Stimulated activated CD4-positive, alpha-beta T cell treated with anti-CD3 and anti-CD28 coated beads, Interleukin-12 subunit alpha, Interleukin-12 subunit beta, amount 100 ng/mL, for 24 hours (primary cell): ENCODE measurements around the gene FGFRL1.

ENCODE experiments used
- DNase-seq, 2 experiments: peaks; one replicate each; pipeline ENCODE4 v3.0.0-alpha.2; 2020; ENCODE audit warnings: low read depth in 2 of 2

FGFRL1 gene

GRCh38 chr4:1006856-1007255, 4.6 kb upstream of the FGFRL1 start:
- DNase-seq: no peak

DNA sequence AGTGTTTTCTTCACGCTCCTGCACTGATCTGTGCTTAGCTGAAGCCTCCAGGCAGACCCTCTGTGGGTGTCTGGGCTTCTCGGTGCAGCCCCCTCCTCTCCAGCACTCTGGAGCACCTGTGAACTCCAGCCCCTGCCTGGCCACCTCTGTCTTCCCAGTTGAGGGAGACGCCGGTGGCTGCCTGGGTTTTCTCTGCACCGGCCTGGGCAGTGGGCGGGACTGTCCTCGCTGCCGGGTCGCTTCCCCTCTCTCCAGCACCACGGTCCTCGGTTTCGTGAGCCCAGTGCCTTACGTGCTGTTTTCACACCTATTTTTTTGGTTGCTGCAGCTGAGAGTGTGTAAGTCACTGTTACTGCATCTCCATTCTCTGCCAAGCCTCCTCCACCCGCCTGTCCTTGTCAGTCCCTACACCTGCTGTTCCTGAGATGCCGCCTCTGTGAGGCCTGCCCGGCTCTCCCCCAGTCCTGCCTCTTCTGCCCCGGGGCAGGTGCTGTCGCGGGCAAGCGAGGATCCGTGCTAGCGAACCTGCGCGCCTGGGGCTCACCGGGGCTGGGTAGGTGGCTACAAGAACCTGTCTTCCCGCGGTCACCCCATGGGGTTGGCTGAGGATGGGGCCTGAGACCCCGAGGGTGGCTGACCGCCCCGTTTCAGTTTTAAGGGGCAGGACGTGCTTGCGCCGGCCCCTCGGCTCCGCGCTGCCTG, 2.4 kb upstream of the FGFRL1 start:
- DNase-seq: no peak

- DNase-seq: peak; percentile 47 to 50
Measured at GRCh38 chr4:1009542-1010394, 1.7 kb upstream of the FGFRL1 start.

GRCh38 chr4:1010395-1011021, 918 bp upstream of the FGFRL1 start:
- DNase-seq: peak; percentile 33 to 60

DNA sequence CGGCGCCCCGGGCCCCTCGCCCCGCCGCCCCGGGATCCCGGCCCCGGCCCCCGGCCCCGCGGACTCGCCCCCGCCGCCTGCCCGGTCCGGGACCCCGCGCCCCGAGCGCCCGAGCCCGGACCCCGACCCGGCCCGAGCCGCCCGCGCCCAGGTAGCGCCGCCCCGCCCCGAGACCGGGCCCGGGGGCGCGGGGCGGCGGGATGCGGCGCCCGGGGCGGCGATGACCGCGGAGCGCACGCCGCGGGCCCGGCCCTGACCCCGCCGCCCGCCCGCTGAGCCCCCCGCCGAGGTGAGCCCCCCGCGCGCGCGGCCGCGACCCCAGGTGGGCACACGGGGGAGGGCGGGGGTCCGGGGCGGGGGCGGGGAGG, 224 bp downstream of the FGFRL1 start:
- no peak for DNase-seq

DNA sequence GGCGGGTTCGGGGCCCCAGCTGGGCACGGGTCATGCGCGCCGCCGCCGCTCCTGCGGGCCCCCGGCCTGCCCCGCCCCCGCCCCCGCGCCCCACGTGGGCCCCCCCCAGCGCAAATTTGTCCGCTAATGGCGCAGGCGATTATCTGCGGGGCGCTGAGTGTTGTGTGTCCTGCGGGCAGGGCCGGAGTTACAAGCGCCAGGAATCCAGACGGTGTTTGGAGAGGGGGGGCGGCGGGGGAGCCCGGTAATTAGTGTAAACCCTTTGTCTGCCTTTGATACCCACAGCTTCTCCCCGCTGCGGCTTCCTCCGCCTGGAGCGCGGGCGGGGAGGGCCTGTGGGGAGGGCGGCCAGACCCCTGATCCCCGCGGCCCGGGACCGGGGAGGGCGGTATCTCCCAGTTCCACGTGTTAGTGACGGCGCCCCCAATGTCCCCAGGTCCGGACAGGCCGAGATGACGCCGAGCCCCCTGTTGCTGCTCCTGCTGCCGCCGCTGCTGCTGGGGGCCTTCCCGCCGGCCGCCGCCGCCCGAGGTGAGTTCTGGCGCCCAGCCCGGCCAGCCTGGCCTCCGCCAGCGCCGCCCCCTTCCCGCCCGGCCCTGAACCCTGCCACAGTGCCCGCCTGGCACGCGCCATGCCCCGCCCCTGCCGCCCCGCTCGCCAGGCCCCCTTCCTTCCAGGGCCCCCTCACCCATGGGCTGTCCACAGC, 761 bp downstream of the FGFRL1 start:
- no peak for DNase-seq

GRCh38 chr4:1013225-1014073, 2.0 kb downstream of the FGFRL1 start:
- no peak for DNase-seq

DNA sequence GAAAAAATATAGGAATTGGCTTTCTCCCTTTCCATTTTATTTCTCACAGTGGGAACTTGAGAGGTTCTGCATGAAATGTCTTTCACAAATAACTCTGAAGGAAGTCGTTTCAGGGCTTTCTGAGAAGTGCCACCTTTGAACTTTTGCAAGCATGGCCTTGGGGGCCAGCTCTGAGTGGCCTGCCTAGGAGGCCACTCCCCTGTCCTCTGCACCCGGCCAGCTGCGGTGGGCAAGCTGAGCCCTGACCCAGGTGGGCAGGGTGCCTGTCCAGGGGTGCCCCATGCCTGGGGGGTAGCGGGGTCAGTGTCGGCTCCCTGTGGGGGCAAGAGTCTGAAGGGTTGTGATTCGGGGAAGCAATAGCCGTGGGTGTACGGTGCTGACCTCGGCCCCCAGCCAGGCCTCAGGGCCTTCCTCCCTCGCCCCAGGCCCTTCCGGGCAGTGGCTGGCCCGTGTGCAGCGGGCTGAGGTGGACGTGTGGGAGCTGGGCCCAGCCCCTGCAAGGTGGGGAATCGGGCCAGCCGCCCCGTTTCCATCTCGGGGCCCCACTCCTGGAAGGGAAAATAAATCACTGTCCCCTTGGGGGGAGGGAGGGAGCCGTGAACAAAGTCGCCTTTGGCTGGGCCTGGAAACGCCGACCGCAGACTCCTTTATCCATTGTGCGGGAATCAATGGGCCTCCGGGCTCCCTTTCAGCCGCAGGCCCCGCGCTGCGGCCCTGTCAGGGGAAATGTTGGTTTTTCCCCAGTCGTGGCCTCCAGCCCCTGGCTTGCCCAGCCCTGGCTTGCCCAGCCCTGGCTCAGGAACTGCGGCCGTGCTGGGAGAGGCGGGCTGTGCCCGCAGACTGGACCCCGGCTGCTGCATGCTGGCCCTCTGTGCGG, 3.1 kb downstream of the FGFRL1 start:
- no peak for DNase-seq

DNA sequence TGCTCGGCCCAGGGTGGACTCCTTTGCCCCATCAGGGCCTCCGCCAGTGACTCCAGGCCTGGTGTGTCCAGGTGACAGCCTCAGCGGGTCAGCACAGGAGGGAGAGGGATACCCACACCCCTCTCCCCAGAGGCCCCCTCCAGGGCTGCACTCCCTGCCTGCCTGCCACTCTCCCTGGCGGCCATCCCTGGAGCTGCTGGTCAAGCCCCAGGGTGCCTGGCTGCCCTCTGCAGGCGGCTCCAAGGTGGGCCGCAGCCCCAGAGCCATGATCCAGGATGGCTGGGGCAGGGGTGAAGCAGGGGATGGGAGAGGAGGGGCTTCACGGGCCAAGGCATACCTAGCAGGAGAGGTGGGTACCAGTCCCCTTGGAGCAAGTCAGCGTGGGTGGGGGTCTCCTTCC, 3.8 kb downstream of the FGFRL1 start:
- DNase-seq: no peak

DNA sequence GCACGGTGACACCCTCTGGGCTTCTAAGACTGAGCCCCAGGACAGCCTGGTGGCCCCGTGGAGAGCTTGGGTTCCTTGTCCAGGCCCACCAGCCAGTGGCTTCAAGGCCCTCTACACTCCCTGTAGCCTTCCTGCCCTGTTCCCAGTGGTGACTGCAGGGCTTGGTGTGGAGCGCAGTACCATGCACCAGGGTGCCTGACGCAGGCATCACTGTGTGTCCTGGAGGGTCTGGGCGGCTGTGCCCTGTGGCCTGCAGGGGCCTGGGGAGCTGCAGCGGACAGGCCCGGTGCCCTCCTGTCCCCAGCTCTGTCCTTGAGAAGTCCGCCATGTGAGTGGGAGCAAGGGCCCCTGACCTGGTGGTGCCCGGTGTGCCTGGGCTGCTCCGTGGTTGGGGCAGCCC, 4.3 kb downstream of the FGFRL1 start:
- no peak for DNase-seq

DNA sequence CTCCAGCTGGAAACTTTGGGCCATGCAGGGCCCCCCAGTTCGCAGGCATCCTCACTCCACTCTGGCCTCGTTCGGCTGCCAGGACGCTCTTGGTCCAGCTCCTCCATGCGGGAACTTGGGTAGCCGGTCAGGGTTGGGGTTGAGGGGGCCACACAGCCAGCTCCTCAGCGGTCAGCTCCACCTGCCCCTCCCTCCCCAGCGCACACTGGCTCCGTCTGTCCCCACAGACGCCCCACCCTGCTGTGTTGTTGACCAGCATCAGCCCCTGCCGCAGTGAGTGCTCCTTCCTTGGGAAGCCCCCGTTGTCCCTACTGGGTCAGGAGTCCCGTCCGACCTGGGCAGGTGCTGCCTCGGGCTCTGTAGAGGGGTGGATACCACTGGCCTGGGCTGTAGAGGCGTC, 5.8 kb downstream of the FGFRL1 start:
- DNase-seq: no peak

DNA sequence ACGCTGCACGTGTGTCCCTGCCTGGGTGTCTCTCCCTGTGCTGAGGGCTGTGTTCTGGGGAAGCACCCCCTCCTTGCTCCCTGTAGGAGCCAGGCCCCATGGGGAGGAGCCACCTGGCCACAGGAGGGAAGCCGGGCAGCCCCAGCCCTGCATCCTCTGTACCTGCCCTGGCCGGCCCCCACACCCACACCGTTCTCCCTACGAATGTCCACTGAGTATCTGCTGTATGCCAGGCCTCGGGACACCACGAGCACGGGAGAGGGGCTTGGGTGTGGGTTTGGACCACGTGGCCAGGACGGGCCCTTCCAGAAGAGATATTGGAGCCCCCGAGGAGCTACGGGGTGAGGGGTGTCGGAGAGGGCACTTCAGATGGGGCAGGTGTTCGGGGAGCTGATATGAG, 6.3 kb downstream of the FGFRL1 start:
- DNase-seq: no peak

- no peak for DNase-seq
Measured at GRCh38 chr4:1018147-1019020, 7.0 kb downstream of the FGFRL1 start.

GRCh38 chr4:1019320-1019719, 7.9 kb downstream of the FGFRL1 start:
- DNase-seq: no peak

DNA sequence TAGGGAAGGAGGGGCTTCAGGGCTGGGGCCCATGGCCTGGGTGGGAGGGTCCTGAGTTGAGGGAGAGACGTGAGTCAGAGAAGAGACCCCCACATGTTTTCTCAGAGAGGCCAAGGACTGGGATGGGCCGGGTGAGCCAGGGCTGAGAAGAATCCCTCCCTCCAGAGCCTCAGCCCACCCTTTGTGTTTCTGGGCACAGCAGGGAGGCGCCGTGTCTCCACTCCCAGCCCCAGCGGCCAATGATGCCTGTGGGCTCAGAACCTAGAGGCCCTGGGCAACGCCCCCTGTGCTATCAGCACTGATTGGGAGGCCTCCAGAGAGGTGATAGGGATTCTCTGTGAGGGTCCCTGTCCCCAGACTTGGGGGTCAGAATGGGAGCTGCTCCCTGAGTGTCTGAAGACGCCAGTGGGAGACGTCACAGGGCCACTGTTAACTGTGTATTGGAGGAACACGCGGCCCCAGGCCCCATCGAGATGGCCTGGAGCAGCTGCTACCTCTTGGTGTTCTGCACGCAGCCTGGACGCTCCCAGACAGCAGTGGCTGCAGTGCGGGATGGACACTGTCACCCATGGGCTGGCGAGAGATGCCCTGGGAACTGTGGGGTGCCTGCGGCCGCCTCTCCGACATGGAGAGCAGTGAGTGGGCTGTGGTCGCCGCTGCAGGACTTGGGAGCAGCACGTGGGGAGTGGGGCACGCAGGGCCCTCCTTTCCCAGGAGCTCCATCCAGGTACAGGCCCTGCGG, 8.5 kb downstream of the FGFRL1 start:
- DNase-seq: no peak

- DNase-seq: no peak
Measured at GRCh38 chr4:1021386-1022050, 10.1 kb downstream of the FGFRL1 start.

- DNase-seq: no peak
Measured at GRCh38 chr4:1022051-1022738, 10.8 kb downstream of the FGFRL1 start.

GRCh38 chr4:1022739-1023066, 11.3 kb downstream of the FGFRL1 start:
- no peak for DNase-seq
